Activated effector memory CD4-positive, alpha-beta T cell treated with anti-CD3 and anti-CD28 coated beads, Interleukin-2, amount 50 U/mL, for 16 hours (primary cell): Measurements from ENCODE around the gene CHMP3.

Experiments used
- DNase-seq: peaks from one replicate; pipeline ENCODE4 v3.0.0-alpha.2; 2020

CHMP3 gene

GRCh38 chr2:86461042-86461743, 102.0 kb downstream of the CHMP3 start:
- DNase-seq: no peak

- DNase-seq: no peak
Observed at GRCh38 chr2:86455181-86455580, 108.1 kb downstream of the CHMP3 start.

- no peak for DNase-seq
Observed at GRCh38 chr2:86454238-86454637, 109.0 kb downstream of the CHMP3 start.

- DNase-seq: no peak
Observed at GRCh38 chr2:86453836-86454235, 109.4 kb downstream of the CHMP3 start.
